ENCODE results near the gene RPL36AL. TPM values are rescaled to one million over a fixed set of nuclear protein-coding genes. Genes with fewer than 3 reads are reported as not detected.
"Not testable (repeated sequence)": the region's sequence is repeated elsewhere in the genome, so short reads cannot be mapped to it uniquely, and the experiment has no call there.

RPL36AL gene
- polyA plus RNA-seq, 3 donors, result 367 to 486 (median 378) TPM

- 19 to 66% (median 56%) methylated on average over 3 of the region's 3 CpGs for WGBS, 3 donors
- no peak overlapping the region for H3K27ac ChIP-seq (ENCODE audit: low read depth, low read length)
Observed at GRCh38 chr14:49622022-49622607, 1.7 kb upstream of the RPL36AL start.

DNA sequence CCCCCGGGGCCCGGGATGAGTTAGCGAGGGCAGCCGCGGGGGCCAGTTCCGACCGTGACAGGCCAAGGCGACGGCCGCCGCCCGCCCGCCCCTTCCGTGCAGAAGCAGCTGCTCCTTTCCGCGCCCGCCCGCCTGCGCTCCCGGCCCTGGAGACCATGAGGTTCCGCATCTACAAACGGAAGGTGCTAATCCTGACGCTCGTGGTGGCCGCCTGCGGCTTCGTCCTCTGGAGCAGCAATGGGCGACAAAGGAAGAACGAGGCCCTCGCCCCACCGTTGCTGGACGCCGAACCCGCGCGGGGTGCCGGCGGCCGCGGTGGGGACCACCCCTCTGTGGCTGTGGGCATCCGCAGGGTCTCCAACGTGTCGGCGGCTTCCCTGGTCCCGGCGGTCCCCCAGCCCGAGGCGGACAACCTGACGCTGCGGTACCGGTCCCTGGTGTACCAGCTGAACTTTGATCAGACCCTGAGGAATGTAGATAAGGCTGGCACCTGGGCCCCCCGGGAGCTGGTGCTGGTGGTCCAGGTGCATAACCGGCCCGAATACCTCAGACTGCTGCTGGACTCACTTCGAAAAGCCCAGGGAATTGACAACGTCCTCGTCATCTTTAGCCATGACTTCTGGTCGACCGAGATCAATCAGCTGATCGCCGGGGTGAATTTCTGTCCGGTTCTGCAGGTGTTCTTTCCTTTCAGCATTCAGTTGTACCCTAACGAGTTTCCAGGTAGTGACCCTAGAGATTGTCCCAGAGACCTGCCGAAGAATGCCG, 872 bp upstream of the RPL36AL start:
- 2 to 4% (median 3%) methylated on average over 60 to 65 of the region's 65 CpGs for WGBS, 3 donors
- peak overlapping the region; percentile 69 for H3K27ac ChIP-seq (ENCODE audit: low read depth, low read length)

DNA sequence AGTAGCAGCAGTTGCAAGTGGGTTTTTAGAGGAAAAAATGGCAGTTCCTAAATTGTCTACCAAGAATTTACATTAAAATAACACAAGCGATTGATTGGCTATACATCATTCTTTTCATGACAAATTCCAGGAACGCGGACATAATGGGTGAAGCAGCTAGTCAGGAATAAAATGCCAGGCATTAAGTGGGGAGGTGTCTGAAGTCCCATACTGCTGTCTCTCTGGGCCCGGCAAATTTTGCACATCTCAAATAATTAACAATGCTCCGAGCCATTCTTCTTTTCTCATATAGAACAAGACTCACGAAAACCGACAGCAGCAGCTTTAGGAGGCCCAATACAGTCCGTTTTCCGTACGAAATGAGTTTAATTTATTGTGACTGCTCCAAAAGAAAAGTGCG, 696 bp downstream of the RPL36AL start:
- H3K27ac ChIP-seq (ENCODE audit: low read depth, low read length), result no peak overlapping the region
- 1% methylated on average over 11 of the region's 11 CpGs for WGBS, 3 donors

GRCh38 chr14:49619273-49619672, 1.2 kb downstream of the RPL36AL start:
- H3K27ac ChIP-seq (ENCODE audit: low read depth, low read length), result not testable (repeated sequence)
- WGBS, 3 donors, result 38 to 82% (median 64%) methylated on average over 19 of the region's 19 CpGs

- H3K27ac ChIP-seq (ENCODE audit: low read depth, low read length), result no peak overlapping the region
- WGBS, 3 donors, result 78 to 83% (median 80%) methylated on average over 6 of the region's 6 CpGs
Observed at GRCh38 chr14:49617852-49618519, 2.4 kb downstream of the RPL36AL start.

GRCh38 chr14:49615776-49616175, 4.7 kb downstream of the RPL36AL start:
- no peak overlapping the region for H3K27ac ChIP-seq (ENCODE audit: low read depth, low read length)
- 81 to 89% (median 87%) methylated on average over 6 of the region's 6 CpGs for WGBS, 3 donors

DNA sequence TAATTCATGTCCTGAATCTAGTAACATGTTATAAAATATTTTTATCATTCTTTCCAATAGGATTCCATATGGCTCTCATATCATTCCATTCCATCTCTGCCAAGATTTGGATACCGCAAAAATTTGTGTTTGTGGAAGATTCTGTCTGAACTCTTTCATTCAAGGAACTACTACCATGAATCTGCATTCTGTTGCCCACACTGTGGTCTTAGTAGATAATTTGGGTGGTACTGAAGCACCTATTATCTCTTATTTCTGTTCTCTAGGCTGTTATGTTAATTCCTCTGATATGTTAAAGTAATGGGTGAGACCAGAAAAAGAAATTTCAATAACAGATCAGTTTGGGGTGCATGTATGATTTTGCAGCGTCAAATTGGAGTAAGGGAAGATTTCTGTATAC, 6.2 kb downstream of the RPL36AL start:
- 92 to 98% (median 94%) methylated on average over 2 of the region's 2 CpGs for WGBS, 3 donors
- no peak overlapping the region for H3K27ac ChIP-seq (ENCODE audit: low read depth, low read length)

GRCh38 chr14:49612671-49613070, 7.8 kb downstream of the RPL36AL start:
- H3K27ac ChIP-seq (ENCODE audit: low read depth, low read length), result no peak overlapping the region
- WGBS, 3 donors, result 90 to 93% (median 92%) methylated on average over 8 of the region's 8 CpGs

GRCh38 chr14:49612251-49612650, 8.2 kb downstream of the RPL36AL start:
- 91 to 94% (median 93%) methylated on average over 4 of the region's 4 CpGs for WGBS, 3 donors

DNA sequence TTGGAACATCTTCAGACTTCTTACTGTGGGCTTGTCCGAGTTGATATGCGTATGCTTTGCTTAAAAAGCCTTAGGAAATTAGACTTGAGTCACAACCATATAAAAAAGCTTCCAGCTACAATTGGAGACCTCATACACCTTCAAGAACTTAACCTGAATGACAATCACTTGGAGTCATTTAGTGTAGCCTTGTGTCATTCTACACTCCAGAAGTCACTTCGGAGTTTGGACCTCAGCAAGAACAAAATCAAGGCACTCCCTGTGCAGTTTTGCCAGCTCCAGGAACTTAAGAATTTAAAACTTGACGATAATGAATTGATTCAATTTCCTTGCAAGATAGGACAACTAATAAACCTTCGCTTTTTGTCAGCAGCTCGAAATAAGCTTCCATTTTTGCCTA, 12.8 kb downstream of the RPL36AL start:
- H3K27ac ChIP-seq (ENCODE audit: low read depth, low read length), result no peak overlapping the region
- WGBS, 3 donors, result 86 to 96% (median 96%) methylated on average over 6 of the region's 6 CpGs

More at GRCh38 chr14:49612251-49612650, 8.2 kb downstream of the RPL36AL start:
- no peak overlapping the region for H3K27ac ChIP-seq (ENCODE audit: low read depth, low read length)

- WGBS, 3 donors, result 0% methylated on average over 76 to 77 of the region's 77 CpGs
Observed at GRCh38 chr14:49598485-49599300, 21.7 kb downstream of the RPL36AL start, which contains the start of gene LRR1. TSS of gene LRR1 (plus strand) at chr14:49598940. CDS start at chr14:49599021, 81 bp downstream.

GRCh38 chr14:49598189-49598484, 22.3 kb downstream of the RPL36AL start:
- WGBS, 3 donors, result 0 to 1% (median 1%) methylated on average over 15 of the region's 15 CpGs
- no peak overlapping the region for H3K27ac ChIP-seq (ENCODE audit: low read depth, low read length)

More at GRCh38 chr14:49598485-49599300, 21.7 kb downstream of the RPL36AL start, which contains the start of gene LRR1:
- peak within 1 kb of the TSS; percentile 83 for H3K27ac ChIP-seq (ENCODE audit: low read depth, low read length)

- 18 to 23% (median 22%) methylated on average over 4 of the region's 4 CpGs for WGBS, 3 donors
- no peak overlapping the region for H3K27ac ChIP-seq (ENCODE audit: low read depth, low read length)
Observed at GRCh38 chr14:49594347-49595091, 25.9 kb downstream of the RPL36AL start.

DNA sequence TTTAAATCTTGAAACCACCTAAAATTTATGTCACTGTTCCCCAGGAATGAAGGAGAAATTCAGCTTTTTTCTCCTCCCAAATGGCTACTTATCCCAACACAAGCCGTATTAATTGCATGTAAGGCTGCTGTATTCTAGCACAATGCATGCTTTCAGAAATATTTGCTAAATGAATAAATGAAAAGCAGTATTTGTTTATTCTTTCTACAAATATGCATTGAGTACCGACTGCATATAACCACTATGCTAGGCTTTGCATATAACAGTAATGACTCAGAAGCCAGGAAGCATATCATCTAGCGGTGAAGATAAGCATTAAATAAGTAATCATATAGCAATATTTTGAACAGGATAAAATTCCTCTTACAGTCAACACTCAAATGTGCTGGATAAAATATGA, 27.4 kb downstream of the RPL36AL start:
- no peak overlapping the region for H3K27ac ChIP-seq (ENCODE audit: low read depth, low read length)
- 81 to 92% (median 88%) methylated on average over 3 of the region's 3 CpGs for WGBS, 3 donors

DNA sequence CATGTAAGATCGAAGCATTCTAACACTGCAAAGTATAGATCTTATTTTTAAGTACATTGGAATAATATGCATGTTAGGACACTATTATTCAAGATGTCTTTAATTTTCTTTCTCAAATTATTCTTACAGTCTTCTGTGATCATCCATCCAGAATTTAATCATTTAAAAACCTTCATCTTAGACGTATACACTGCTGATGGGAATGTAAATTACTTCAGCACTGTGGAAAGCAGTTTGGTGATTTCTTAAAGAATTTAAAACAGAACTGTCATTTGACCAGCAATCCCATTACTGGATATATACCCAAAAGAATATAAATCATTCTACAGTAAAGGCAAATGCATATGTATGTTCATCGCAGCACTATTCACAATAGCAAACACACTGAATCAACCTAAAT, 31.0 kb downstream of the RPL36AL start:
- no peak overlapping the region for H3K27ac ChIP-seq (ENCODE audit: low read depth, low read length)
- 91 to 95% (median 94%) methylated on average over 3 of the region's 3 CpGs for WGBS, 3 donors

- no peak overlapping the region for H3K27ac ChIP-seq (ENCODE audit: low read depth, low read length)
Observed at GRCh38 chr14:49586673-49587460, 33.6 kb downstream of the RPL36AL start.

More at GRCh38 chr14:49586673-49587460, 33.6 kb downstream of the RPL36AL start:
- WGBS, 3 donors, result 1 to 4% (median 1%) methylated on average over 11 of the region's 21 CpGs

Data from adipose tissue (tissue), 3 donors.